ENCODE results near the gene TINCR. TPM values are rescaled to one million over a fixed set of nuclear protein-coding genes. Genes with fewer than 3 reads are reported as not detected.

TINCR gene
- total RNA-seq, 1 experiment from 2014 or later: 4.4 TPM

DNA sequence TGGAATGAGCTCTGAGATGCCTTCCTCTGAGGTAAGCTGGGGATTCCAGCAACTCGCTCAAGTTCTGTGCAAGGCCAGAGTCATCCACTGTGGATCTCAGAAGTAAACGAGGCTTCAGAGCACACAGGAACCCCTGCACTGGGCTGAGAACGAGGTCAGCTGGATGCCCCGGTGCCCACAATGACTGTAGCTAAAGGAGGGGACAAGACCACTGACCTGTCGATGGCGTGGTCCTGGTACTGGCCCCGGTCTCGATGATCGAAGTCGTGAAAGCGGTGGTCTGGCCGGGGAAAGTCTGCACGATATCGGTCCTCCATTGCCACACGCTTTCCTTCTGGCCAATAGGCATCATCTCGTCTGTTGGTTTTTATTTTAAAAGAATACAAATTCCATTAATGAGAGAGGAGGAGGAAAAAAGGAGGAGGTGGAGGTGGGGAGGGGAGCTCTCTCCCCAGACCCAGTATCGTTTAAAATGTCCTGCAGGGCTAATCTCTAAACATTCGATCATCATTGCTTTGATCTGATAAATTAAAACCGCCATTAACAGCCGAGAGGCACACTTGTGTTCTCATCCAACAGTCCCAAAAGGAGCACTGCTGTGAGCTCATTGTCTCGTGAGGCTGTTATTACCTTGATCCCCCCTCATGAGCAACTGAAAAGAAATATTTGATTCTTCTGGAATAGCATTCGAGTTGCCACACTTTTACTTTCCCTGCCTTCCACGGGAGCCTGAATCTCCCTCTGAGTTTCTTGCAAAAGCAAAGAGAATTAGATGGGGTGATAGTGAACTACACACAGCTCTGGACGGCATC is 25.0 kb upstream of the TINCR start:
- Histone ChIP-seq H3K36me3 (ENCODE audit: low read depth) (no peaks in the 10 kb centered on the region), H3F3A (ENCODE audit: insufficient read depth, low read depth) (no peaks in the 10 kb centered on the region), H2AFZ (no peak overlapping the region), H3K9me3 (ENCODE audit: insufficient read depth, low read depth) (no peaks in the 10 kb centered on the region), H3K9me2 (ENCODE audit: insufficient read depth) (no peaks in the 10 kb centered on the region), H3K79me2 (ENCODE audit: low read depth) (no peaks in the 10 kb centered on the region), H3K4me1 (replicated peaks; ENCODE audit: insufficient read depth) (no peaks in the 10 kb centered on the region), H3K4me2 (no peak overlapping the region), H3K27me3 (ENCODE audit: insufficient read depth, low read depth) (no peaks in the 10 kb centered on the region), H3K27ac (no peak overlapping the region), H3K4me3 (no peak overlapping the region), H4K20me1 (ENCODE audit: insufficient read depth) (no peaks in the 10 kb centered on the region)
- CTCF ChIA-PET: no interaction called here
- POLR2A ChIA-PET (ENCODE audit: unreplicated experiment): no interaction called here
- DNase-seq: no peak
- TF ChIP-seq, protein P1, sequence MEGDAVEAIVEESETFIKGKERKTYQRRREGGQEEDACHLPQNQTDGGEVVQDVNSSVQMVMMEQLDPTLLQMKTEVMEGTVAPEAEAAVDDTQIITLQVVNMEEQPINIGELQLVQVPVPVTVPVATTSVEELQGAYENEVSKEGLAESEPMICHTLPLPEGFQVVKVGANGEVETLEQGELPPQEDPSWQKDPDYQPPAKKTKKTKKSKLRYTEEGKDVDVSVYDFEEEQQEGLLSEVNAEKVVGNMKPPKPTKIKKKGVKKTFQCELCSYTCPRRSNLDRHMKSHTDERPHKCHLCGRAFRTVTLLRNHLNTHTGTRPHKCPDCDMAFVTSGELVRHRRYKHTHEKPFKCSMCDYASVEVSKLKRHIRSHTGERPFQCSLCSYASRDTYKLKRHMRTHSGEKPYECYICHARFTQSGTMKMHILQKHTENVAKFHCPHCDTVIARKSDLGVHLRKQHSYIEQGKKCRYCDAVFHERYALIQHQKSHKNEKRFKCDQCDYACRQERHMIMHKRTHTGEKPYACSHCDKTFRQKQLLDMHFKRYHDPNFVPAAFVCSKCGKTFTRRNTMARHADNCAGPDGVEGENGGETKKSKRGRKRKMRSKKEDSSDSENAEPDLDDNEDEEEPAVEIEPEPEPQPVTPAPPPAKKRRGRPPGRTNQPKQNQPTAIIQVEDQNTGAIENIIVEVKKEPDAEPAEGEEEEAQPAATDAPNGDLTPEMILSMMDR (conservative IDR thresholded peaks at IDR 0.05): no peak
- no peak for TF ChIP-seq EZH2 (IDR thresholded peaks at IDR 0.05; ENCODE audit: low read depth)
- BruUV-seq (replicated peaks): no TSS peak
- intact Hi-C loops (cut with micrococcal nuclease; ENCODE audit: unreplicated experiment): no loop called here

DNA sequence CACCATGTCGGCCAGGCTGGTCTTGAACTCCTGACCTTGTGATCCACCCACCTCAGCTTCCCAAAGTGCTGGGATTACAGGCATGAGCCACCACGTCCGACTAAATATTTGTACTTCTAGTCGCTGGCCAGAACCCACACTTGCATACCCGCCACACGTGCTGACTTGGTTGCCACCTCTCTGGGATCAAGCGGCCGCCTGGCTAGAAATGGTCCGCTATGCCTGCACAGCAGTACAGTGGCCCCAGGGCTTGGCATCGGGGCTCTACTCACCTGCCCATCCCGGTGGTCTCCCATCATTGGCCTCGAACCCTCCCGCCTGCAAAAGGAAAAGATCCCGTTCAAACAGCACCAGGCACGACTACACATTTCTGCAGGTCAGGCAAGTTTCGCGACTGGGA is 23.7 kb upstream of the TINCR start:
- no peaks in the 10 kb centered on the region for H3K36me3 ChIP-seq (ENCODE audit: low read depth)
- H3K27ac ChIP-seq: no peak overlapping the region
- no peak overlapping the region for H3K4me2 ChIP-seq
- H3K4me1 ChIP-seq (replicated peaks; ENCODE audit: insufficient read depth): no peaks in the 10 kb centered on the region
- H3F3A ChIP-seq (ENCODE audit: insufficient read depth, low read depth): no peaks in the 10 kb centered on the region
- ChIA-PET CTCF (no interaction called here), POLR2A (ENCODE audit: unreplicated experiment) (interaction anchor here (0.7 kb wide), 1 partner anchor 206 kb away, joined by 3 read pairs; no protein-coding TSS in a partner anchor)
- H3K27me3 ChIP-seq (ENCODE audit: insufficient read depth, low read depth): no peaks in the 10 kb centered on the region
- DNase-seq: no peak
- no peak overlapping the region for H3K4me3 ChIP-seq
- TF ChIP-seq, protein P1 (conservative IDR thresholded peaks at IDR 0.05): no peak
- TF ChIP-seq EZH2 (IDR thresholded peaks at IDR 0.05; ENCODE audit: low read depth): no peak
- intact Hi-C loops (cut with micrococcal nuclease; ENCODE audit: unreplicated experiment): no loop called here
- BruUV-seq (replicated peaks): no TSS peak
- no peaks in the 10 kb centered on the region for H4K20me1 ChIP-seq (ENCODE audit: insufficient read depth)
- H3K9me3 ChIP-seq (ENCODE audit: insufficient read depth, low read depth): no peaks in the 10 kb centered on the region
- H2AFZ ChIP-seq: no peak overlapping the region
- H3K9me2 ChIP-seq (ENCODE audit: insufficient read depth): no peaks in the 10 kb centered on the region
- H3K79me2 ChIP-seq (ENCODE audit: low read depth): no peaks in the 10 kb centered on the region

DNA sequence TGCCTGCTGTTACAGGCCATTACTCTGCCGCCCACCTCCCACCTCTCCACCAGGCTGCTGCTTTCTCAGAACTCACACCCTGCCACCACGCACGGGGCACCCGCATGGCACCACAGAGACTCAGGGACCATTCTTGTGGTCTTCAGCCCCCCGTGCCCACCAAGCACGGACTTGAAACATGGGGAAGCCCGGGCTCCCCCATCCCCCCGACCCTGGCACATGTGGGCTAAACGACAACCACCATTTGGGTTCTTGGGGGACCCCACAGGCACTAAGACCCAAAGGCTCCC is 23.1 kb upstream of the TINCR start:
- Histone ChIP-seq H3K4me3 (no peak overlapping the region), H3K9me2 (ENCODE audit: insufficient read depth) (no peaks in the 10 kb centered on the region), H4K20me1 (ENCODE audit: insufficient read depth) (no peaks in the 10 kb centered on the region), H3K79me2 (ENCODE audit: low read depth) (no peaks in the 10 kb centered on the region), H2AFZ (no peak overlapping the region), H3K27ac (no peak overlapping the region), H3F3A (ENCODE audit: insufficient read depth, low read depth) (no peaks in the 10 kb centered on the region), H3K4me2 (no peak overlapping the region), H3K9me3 (ENCODE audit: insufficient read depth, low read depth) (no peaks in the 10 kb centered on the region), H3K4me1 (replicated peaks; ENCODE audit: insufficient read depth) (no peaks in the 10 kb centered on the region), H3K36me3 (ENCODE audit: low read depth) (no peaks in the 10 kb centered on the region), H3K27me3 (ENCODE audit: insufficient read depth, low read depth) (no peaks in the 10 kb centered on the region)
- CTCF ChIA-PET: no interaction called here
- DNase-seq: no peak
- POLR2A ChIA-PET (ENCODE audit: unreplicated experiment): no interaction called here
- BruUV-seq (replicated peaks): no TSS peak
- intact Hi-C loops (cut with micrococcal nuclease; ENCODE audit: unreplicated experiment): no loop called here
- no peak for TF ChIP-seq EZH2 (IDR thresholded peaks at IDR 0.05; ENCODE audit: low read depth)
- TF ChIP-seq, protein P1 (conservative IDR thresholded peaks at IDR 0.05): no peak

Data from PC-9 (cell line).